ENCODE measurements around the gene AEBP1. TPM values are rescaled to one million over a fixed set of nuclear protein-coding genes. Genes with fewer than 3 reads are reported as not detected.
A peak's percentile ranks its signal among the peaks of the same experiment; 100 is the strongest.

The AEBP1 gene
- total RNA-seq, 1 donor from 2014 or later, result 52.2 TPM

- Mint-ChIP-seq H3K9me3 (ENCODE audit: low read depth) (no peaks in the 10 kb centered on the region), H3K4me3 (ENCODE audit: low read depth) (no peak overlapping the region), H3K27ac (no peak overlapping the region), H3K27me3 (peaks cover 12% of the 10 kb centered on the region), H3K36me3 (ENCODE audit: insufficient read depth) (peaks cover 1% of the 10 kb centered on the region), H3K4me1 (ENCODE audit: low read depth) (peaks cover 5% of the 10 kb centered on the region)
- DNase-seq (ENCODE audit: low spot score, unreplicated experiment), result no peak
- no peak for TF ChIP-seq CTCF (IDR thresholded peaks at IDR 0.05; ENCODE audit: unreplicated experiment)
Observed at GRCh38 chr7:44107961-44108767, 4.0 kb downstream of the AEBP1 start.

- H3K4me3 Mint-ChIP-seq (ENCODE audit: low read depth), result no peak overlapping the region
- H3K9me3 Mint-ChIP-seq (ENCODE audit: low read depth), result no peaks in the 10 kb centered on the region
- peak; percentile 22 for TF ChIP-seq CTCF (IDR thresholded peaks at IDR 0.05; ENCODE audit: unreplicated experiment)
- no peak for DNase-seq (ENCODE audit: low spot score, unreplicated experiment)
- no peak overlapping the region for H3K27ac Mint-ChIP-seq
- H3K36me3 Mint-ChIP-seq (ENCODE audit: insufficient read depth), result peaks cover 2% of the 10 kb centered on the region
- peaks cover 4% of the 10 kb centered on the region for H3K4me1 Mint-ChIP-seq (ENCODE audit: low read depth)
- peaks cover 8% of the 10 kb centered on the region for H3K27me3 Mint-ChIP-seq
Observed at GRCh38 chr7:44108768-44109750, 4.9 kb downstream of the AEBP1 start.

GRCh38 chr7:44109991-44110390, 5.8 kb downstream of the AEBP1 start:
- Mint-ChIP-seq H3K27me3 (peaks cover 8% of the 10 kb centered on the region), H3K36me3 (ENCODE audit: insufficient read depth) (peaks cover 2% of the 10 kb centered on the region), H3K27ac (no peak overlapping the region), H3K4me1 (ENCODE audit: low read depth) (peaks cover 4% of the 10 kb centered on the region), H3K4me3 (ENCODE audit: low read depth) (no peak overlapping the region), H3K9me3 (ENCODE audit: low read depth) (no peaks in the 10 kb centered on the region)
- TF ChIP-seq CTCF (IDR thresholded peaks at IDR 0.05; ENCODE audit: unreplicated experiment), result no peak
- DNase-seq (ENCODE audit: low spot score, unreplicated experiment), result no peak

GRCh38 chr7:44110719-44111635, 6.8 kb downstream of the AEBP1 start:
- Mint-ChIP-seq H3K36me3 (ENCODE audit: insufficient read depth) (peaks cover 2% of the 10 kb centered on the region), H3K9me3 (ENCODE audit: low read depth) (no peaks in the 10 kb centered on the region), H3K4me3 (ENCODE audit: low read depth) (no peak overlapping the region), H3K27me3 (no peaks in the 10 kb centered on the region), H3K4me1 (ENCODE audit: low read depth) (no peaks in the 10 kb centered on the region), H3K27ac (no peak overlapping the region)
- no peak for TF ChIP-seq CTCF (IDR thresholded peaks at IDR 0.05; ENCODE audit: unreplicated experiment)
- no peak for DNase-seq (ENCODE audit: low spot score, unreplicated experiment)
